Ishikawa (cell line): ENCODE data around the gene TPRG1L.

Source experiments
- CEBPB ChIP-seq: IDR thresholded peaks from 2 replicates; pipeline ENCODE4 v1.6.1; 2012
- CREB1 ChIP-seq: IDR thresholded peaks from 2 replicates; pipeline ENCODE4 v1.6.1; 2012; ENCODE audit warnings: low read depth
- EGR1 ChIP-seq: IDR thresholded peaks from 2 replicates; pipeline ENCODE4 v1.6.1; 2012
- EP300 ChIP-seq: IDR thresholded peaks from 2 replicates; pipeline ENCODE4 v1.6.1; 2012; ENCODE audit warnings: borderline replicate concordance
- FOXM1 ChIP-seq: IDR thresholded peaks from 2 replicates; pipeline ENCODE4 v1.6.1; 2012; ENCODE audit warnings: low read depth, borderline replicate concordance
- MAX ChIP-seq: IDR thresholded peaks from 2 replicates; pipeline ENCODE4 v1.6.1; 2012
- NFIC ChIP-seq: IDR thresholded peaks from 2 replicates; pipeline ENCODE4 v1.6.1; 2012
- RAD21 ChIP-seq: IDR thresholded peaks from 2 replicates; pipeline ENCODE4 v1.6.1; 2012; ENCODE audit warnings: low read depth
- REST ChIP-seq: IDR thresholded peaks from 2 replicates; pipeline ENCODE4 v1.6.1; 2012; ENCODE audit warnings: low read depth, mild to moderate bottlenecking
- TAF1 ChIP-seq: IDR thresholded peaks from 2 replicates; pipeline ENCODE4 v1.6.1; 2012; ENCODE audit warnings: low read depth, mild to moderate bottlenecking
- TCF12 ChIP-seq: IDR thresholded peaks from 2 replicates; pipeline ENCODE4 v1.6.1; 2012; ENCODE audit warnings: low read depth
- TEAD4 ChIP-seq: IDR thresholded peaks from 2 replicates; pipeline ENCODE4 v1.6.1; 2012
- USF1 ChIP-seq: IDR thresholded peaks from 2 replicates; pipeline ENCODE4 v1.6.1; 2012
- YY1 ChIP-seq: IDR thresholded peaks from 2 replicates; pipeline ENCODE4 v1.6.1; 2012; ENCODE audit warnings: low read depth
- ZBTB7A ChIP-seq: IDR thresholded peaks from 2 replicates; pipeline ENCODE4 v1.6.1; 2012; ENCODE audit warnings: low read depth

The TPRG1L gene

GRCh38 chr1:3630161-3630611 lies 5.4 kb downstream of the TPRG1L start:
- TF ChIP-seq YY1 (no peak), FOXM1 (no peak), TEAD4 (no peak), EGR1 (no peak), TAF1 (no peak)

- TF ChIP-seq REST, result no peak
- TF ChIP-seq TCF12, result no peak
- no peak for TF ChIP-seq USF1
- no peak for TF ChIP-seq YY1
- no peak for TF ChIP-seq TEAD4
- no peak for TF ChIP-seq MAX
- TF ChIP-seq CREB1, result no peak
- TF ChIP-seq EP300, result no peak
- TF ChIP-seq ZBTB7A, result no peak
- TF ChIP-seq NFIC, result no peak
- TF ChIP-seq RAD21, result no peak
- TF ChIP-seq FOXM1, result no peak
- no peak for TF ChIP-seq EGR1
- no peak for TF ChIP-seq CEBPB
- TF ChIP-seq TAF1, result no peak
Observed at GRCh38 chr1:3630914-3631313, 6.1 kb downstream of the TPRG1L start.

GRCh38 chr1:3631320-3632260 lies 6.8 kb downstream of the TPRG1L start:
- TF ChIP-seq FOXM1 (no peak), YY1 (no peak), TAF1 (no peak), REST (no peak), NFIC (no peak), ZBTB7A (no peak), EGR1 (no peak), TEAD4 (no peak), TCF12 (no peak), MAX (no peak)

- TF ChIP-seq ZBTB7A (no peak), CREB1 (no peak), TCF12 (no peak), TAF1 (no peak), YY1 (no peak), FOXM1 (no peak), CEBPB (no peak), MAX (no peak), NFIC (no peak), RAD21 (no peak), EP300 (no peak), EGR1 (no peak), REST (no peak)
Observed at GRCh38 chr1:3632298-3632697, 7.5 kb downstream of the TPRG1L start.
